Measurements from ENCODE around the gene ODAD3.

ODAD3 gene

GRCh38 chr19:11420429-11421370 is 14.2 kb downstream of the ODAD3 start:
- no peak for TF ChIP-seq CTCF (IDR thresholded peaks at IDR 0.05; ENCODE audit: low read depth, low read length, missing control alignments)
- no peak overlapping the region for H3K4me3 ChIP-seq (replicated peaks; ENCODE audit: low read depth, low read length)
- DNase-seq (ENCODE audit: extremely low read depth, low read depth): no peak

- no peak within 1 kb of the TSS for H3K4me3 ChIP-seq (replicated peaks; ENCODE audit: low read depth, low read length)
- DNase-seq (ENCODE audit: extremely low read depth, low read depth): no peak
- no peak for TF ChIP-seq CTCF (IDR thresholded peaks at IDR 0.05; ENCODE audit: low read depth, low read length, missing control alignments)
Observed at GRCh38 chr19:11418549-11419506, 16.1 kb downstream of the ODAD3 start, which contains the start of gene RGL3. RGL3 (minus strand) TSS chr19:11419314; CDS start chr19:11419278, 36 bp downstream.

GRCh38 chr19:11418094-11418548 is 16.8 kb downstream of the ODAD3 start:
- no peak overlapping the region for H3K4me3 ChIP-seq (replicated peaks; ENCODE audit: low read depth, low read length)
- no peak for DNase-seq (ENCODE audit: extremely low read depth, low read depth)
- no peak for TF ChIP-seq CTCF (IDR thresholded peaks at IDR 0.05; ENCODE audit: low read depth, low read length, missing control alignments)

GRCh38 chr19:11416346-11417052 is 18.4 kb downstream of the ODAD3 start:
- no peak for DNase-seq (ENCODE audit: extremely low read depth, low read depth)
- no peak for TF ChIP-seq CTCF (IDR thresholded peaks at IDR 0.05; ENCODE audit: low read depth, low read length, missing control alignments)
- H3K4me3 ChIP-seq (replicated peaks; ENCODE audit: low read depth, low read length): no peak overlapping the region

GRCh38 chr19:11414544-11414943 is 20.4 kb downstream of the ODAD3 start:
- no peak overlapping the region for H3K4me3 ChIP-seq (replicated peaks; ENCODE audit: low read depth, low read length)
- TF ChIP-seq CTCF (IDR thresholded peaks at IDR 0.05; ENCODE audit: low read depth, low read length, missing control alignments): no peak
- DNase-seq (ENCODE audit: extremely low read depth, low read depth): peak; percentile 22

GRCh38 chr19:11410682-11411081 is 24.2 kb downstream of the ODAD3 start:
- no peak overlapping the region for H3K4me3 ChIP-seq (replicated peaks; ENCODE audit: low read depth, low read length)
- DNase-seq (ENCODE audit: extremely low read depth, low read depth): no peak
- no peak for TF ChIP-seq CTCF (IDR thresholded peaks at IDR 0.05; ENCODE audit: low read depth, low read length, missing control alignments)

All from HFF-Myc (cell line).